Activated effector memory CD4-positive, alpha-beta T cell treated with anti-CD3 and anti-CD28 coated beads, Interleukin-2, amount 50 U/mL, for 16 hours (primary cell): ENCODE results near the gene DLGAP4.

Source experiments
- DNase-seq: peaks from one replicate; pipeline ENCODE4 v3.0.0-alpha.2; 2020

Gene DLGAP4

GRCh38 chr20:36333841-36334240 is 27.7 kb downstream of the DLGAP4 start:
- no peak for DNase-seq

DNA sequence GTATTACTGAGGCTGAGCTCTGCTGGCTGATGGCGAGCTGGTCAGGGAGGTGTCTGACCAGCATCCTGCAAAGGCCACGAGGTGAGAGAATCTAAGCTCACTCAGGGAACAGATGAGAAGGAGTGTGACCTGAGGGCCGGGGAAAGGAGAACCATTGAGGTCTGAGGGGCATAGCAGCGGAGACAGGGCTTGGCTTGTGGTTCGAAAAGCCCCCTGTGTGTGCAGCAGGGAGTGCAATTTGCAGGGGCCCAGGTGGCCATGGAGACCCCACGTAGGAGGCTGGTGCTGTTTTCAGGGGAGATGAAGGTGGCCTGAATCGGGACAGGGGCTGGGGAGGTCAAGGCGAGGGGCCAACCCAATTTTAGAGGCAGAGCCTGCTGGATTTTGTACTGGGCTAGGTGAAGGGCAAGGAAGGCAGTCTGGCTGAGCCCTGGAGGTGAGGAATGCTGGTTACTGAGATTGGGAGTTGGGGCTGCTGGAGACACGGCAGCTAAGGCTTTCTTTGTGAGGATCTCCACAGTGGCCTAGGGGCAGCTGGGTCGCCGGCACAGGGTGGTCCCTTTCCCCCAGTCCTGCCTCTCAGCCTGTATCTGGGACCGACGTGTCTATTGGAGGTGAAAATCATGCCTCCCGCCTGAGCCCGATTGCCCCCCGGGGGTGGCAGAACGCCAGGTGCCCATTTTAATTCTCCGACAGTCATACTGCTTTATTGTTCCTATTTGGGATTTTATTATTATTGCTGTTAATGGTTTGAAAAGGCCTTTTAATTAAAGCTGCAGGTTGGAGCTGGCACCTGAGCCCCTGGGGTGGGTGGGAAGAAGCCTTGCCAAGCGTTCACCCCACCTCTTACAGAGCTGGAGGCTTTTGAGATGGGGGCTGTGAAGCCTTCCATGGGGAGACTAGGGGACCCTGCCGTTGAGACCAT is 28.4 kb downstream of the DLGAP4 start:
- DNase-seq, result no peak

DNA sequence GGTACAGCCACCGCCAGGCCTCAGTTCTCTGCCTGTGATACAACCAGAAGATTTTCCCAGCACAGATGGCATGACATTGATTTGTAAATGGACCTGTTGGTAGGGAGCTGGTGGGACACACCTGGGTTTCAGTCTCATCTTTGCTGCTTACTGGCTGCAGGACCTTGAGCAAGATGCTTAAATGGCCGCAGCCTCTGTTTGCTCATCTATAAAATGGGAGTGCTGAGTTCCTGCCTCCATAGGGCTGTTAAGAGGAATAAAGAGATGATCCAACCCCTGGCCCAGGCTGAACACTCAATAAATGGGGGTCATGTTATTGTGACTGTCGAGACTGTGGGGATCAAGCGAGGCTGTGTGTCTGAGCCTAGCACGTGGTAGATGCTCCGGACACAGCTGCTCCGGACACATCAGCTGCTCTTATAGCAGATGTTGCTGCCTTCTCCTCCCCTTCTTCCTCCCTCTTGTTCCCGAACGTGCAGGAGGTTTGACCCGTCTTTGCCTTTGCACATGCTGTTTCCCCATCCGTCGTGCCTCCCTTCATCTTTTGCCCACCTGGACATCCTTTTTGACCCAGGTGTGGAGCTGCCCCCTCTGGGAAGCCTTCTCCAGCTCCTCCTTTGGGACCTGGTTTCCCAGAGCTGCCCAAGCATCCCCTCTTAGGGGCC is 29.2 kb downstream of the DLGAP4 start:
- DNase-seq, result no peak

GRCh38 chr20:36336204-36336603 is 30.1 kb downstream of the DLGAP4 start:
- DNase-seq, result no peak

DNA sequence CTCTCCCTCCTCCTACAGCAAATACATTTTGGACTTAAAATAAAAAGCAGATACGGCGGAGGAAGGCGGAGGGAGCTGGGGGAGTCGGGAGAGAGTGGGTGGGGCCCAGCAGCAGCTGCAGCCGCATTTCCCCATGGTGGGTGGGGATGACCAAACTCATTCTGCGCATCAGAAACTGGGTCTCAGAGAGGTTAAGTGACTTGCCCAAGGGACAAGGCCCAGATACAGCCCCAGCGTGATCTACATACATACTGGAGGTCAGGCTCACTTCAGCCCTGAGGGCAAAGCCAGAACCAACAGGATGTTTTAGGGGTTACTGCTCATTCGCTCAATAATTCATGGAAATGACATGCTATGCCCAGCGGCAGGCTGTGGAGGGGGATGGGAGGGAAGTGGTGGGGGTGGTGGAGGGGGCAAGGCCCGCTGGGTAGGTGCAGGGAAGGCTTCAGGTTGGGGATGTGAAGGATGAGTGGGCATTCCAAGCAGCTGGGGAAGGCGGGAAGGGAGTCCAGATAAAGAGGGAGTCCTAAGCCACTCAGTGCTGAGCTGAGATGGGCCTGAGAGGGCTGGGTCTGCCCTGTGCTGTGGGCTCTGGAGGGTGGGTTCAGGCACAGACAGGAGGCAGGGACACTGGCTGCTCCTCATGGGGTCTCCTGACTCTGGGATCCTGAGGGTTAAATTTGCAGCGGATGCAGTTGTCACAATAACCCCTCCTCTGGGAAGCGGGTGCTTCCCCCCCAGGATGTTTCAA is 31.0 kb downstream of the DLGAP4 start:
- no peak for DNase-seq

DNA sequence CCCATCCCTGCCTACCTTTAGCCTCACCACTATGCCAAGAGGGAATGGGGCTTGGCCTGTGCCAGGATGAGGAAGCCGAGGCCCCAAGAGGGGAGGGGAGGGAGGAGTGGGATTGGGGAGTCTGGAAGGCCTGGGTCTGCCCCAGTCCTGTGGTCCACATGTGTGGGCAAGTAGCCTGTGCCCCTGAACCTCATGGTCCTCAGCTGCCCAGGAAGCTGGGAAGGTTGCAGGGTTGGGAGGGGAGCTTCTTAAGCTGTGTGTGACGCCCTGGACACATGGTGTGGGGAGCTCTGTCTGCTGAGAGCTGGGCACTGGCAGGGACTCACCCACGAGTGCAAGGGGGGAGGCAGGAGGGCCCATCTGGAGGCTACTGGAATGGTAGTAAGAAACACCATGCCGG is 31.7 kb downstream of the DLGAP4 start:
- no peak for DNase-seq

- no peak for DNase-seq
Measured at GRCh38 chr20:36339646-36340592, 33.8 kb downstream of the DLGAP4 start.

GRCh38 chr20:36340593-36340990 is 34.5 kb downstream of the DLGAP4 start:
- DNase-seq, result no peak

DNA sequence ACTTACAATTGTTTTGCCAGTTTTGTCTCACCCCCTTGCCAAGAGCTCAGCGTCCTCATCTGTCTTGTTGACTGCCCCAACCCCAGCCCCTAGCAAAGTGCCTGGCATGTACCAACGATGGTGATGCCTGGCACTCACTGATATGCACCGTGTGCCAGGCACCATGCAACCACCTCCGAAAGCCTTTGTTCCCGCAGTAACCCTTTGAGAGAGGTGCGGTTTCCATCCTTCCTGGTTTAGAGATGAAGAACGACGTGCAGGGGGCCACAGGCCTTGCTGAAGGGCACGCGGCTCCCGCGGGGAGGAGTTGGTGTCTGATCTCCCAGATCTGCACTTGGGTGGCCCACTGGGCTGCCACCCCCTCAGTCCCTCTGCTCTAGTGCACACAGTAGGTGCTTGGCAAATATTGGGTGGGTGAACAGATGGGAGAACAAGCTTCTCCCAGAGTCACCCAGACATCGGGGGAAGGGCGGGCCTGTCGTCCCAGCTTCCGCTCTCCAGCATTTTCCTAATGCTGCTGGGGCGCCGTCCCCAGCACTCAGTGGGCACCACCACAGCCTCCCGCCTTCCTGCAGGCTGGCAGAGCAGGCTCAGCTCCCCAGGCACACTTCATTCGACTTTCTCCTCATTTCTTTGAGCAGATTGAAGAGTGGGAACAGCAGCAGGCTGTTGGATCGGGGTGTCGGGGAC is 35.3 kb downstream of the DLGAP4 start:
- no peak for DNase-seq

- no peak for DNase-seq
Measured at GRCh38 chr20:36342331-36343120, 36.4 kb downstream of the DLGAP4 start.

DNA sequence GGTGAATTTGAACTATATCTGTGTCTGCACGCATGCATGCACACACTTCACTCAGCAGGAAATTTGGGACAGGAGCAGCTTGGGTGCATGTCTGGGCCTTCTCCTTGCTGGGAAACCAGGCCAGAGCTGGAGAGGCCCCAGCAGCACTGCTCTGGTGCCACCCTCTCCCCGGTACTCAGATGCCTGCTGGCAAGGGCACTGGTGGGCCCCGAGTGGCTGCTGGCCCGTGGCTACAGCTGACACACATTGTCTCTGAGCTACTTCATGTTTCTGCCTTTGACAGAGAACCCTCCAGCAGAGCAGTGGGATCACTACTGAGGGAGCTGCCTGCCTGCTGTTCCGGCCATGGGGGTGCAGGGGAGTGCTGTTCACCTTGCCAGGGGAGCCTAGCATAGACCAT is 37.5 kb downstream of the DLGAP4 start:
- no peak for DNase-seq

GRCh38 chr20:36344517-36345132 is 38.5 kb downstream of the DLGAP4 start:
- no peak for DNase-seq

GRCh38 chr20:36346256-36346655 is 40.1 kb downstream of the DLGAP4 start:
- no peak for DNase-seq

DNA sequence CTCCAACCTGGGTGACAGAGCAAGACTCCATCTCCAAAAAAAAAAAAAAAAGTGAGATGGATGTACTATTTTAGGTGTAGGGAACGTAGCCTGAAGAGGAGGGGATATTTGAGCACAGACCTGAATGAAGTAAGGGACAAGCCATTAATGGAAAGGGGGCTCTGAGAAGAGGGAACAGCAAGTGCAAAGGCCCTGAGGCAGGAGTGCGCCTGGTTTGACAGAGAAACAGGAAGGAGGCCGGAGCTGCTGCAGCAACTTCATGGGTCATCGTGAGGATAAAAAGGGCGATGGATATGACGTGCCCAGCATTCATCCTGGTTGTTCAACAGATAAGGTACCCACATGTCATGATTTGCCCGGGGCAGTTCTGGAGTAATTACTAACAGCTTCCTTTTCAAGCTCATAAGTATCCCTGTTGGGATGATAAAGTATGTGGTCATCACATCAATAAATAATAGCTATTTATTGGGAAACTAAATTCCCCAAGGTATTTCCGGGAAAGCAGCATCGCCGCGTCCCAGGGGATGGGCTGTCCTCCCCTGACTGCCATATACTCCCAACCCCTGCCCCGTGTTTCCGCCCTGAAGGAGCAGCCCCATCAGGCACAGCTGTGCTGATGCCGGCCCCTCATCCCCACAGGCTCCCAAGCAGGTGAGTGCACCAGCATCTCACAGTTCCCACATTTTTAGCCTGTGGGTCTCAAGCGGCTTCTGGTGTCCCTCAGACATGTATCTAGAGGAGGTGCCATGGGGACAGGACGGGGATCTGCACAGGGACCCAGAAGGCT is 43.4 kb downstream of the DLGAP4 start:
- no peak for DNase-seq

DNA sequence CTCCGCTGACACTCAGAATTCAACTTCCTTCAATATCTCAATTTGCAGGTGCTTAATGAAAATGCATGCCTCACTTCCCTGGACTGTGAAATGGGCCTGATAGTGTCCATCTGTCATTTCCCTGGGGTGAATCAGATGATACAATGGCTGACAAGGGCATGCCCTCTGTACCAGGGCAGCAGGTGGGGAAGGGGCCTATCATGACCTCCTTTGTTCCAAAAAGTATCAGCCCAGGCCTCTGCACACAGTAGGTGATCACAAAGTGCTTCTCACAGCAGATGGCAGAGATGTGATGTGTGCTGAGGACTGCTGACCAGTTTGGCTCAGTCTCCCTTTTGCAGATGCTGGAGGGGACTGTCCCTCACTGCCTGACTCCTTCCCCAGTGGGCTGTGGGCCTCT is 44.3 kb downstream of the DLGAP4 start:
- no peak for DNase-seq

GRCh38 chr20:36351937-36352336 is 45.8 kb downstream of the DLGAP4 start:
- DNase-seq, result no peak

DNA sequence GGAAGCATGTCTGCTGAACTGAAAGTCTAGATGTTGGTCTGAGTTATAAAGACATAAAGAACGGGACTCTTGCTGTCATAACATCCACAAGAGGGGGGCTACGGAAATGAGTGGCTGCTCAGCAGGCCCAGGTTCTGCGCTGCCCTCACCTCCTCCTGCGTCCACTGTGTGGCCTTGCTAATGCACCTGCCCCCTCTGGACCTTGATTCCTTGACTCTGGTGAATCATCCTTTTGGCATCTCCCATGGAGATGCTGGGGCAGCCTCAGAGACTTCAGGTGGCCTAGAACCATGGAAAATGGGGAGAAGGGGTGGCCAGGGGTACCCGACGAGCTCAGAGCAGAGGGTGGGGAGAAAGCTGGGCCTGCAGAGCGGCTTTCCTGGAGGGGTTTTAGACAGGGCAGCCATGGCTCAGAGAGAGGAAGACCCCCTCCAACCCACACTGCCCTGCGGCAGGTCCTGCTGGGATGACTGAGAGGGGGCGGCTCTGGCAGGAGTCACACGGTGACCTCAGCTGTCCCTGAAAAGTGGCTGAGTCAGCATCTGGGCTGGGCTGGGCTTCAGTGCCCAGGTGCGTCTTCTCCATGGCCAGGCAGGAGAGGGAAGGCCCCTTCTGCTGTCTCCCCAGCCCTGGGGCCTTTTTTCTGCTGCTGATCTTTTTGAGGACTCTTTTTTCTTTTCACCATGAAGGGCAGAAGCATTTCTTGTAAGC is 46.9 kb downstream of the DLGAP4 start:
- no peak for DNase-seq

DNA sequence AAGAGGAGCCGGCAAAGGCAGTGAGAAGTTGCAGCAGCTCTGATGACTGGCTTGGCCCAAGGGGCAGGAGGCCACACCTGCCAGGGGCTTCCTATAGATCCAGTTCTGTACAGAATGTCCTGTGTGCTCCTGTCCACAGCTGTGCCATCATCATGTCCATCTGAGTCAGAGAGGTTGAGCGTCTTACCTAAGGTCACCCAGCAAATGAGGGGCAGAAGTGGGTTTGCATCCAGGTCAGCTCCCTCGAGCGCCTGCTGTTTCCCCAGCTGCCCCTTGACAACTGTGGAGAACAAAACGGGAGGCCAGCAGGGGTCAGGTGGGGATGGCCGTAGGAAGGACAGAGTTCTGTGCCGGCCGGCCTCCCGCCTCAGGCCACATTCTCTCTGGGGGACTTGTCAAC is 47.6 kb downstream of the DLGAP4 start:
- DNase-seq, result no peak
